Spleen (tissue), 7 donors: ENCODE data around the gene EHBP1.

Source experiments
- POLR2A ChIP-seq, 3 donors: fragments of 450-650 bp; IDR thresholded peaks; one replicate each; pipeline ENCODE4 v1.5.1; 2017; ENCODE audit warnings: antibody characterized with exemption in 3 of 3, mild to moderate bottlenecking in 1 of 3
- POLR2AphosphoS5 ChIP-seq, 3 donors: sonication (generic); formaldehyde crosslinking; IDR thresholded peaks; one replicate each; pipeline ENCODE4 v1.5.1; 2017; ENCODE audit warnings: antibody characterized with exemption in 3 of 3
- TF ChIP-seq, protein P1 (sequence below), 11 experiments: fragments of 200-600 bp in 7 of 11; fragments of 450-650 bp in 4 of 11; sonication (generic) in 4 of 11; IDR thresholded peaks in 8 of 11; conservative IDR thresholded peaks in 3 of 11; 1 replicate in 7 of 11; 2 replicates in 4 of 11; pipeline versions ENCODE4 v1.4.0 to v1.8.0; 2016 to 2021; ENCODE audit warnings: antibody characterized with exemption in 11 of 11, inconsistent platforms in 4 of 11, mild to moderate bottlenecking in 1 of 11
- donor health status: DM: no; HTN: no; CAD: no; lungs with moderate emphysema.
- donor health status: DM: no; HTN: no; CAD: no.
- donor health status: DM: no; HTN: no; CAD: no.

DNA sequence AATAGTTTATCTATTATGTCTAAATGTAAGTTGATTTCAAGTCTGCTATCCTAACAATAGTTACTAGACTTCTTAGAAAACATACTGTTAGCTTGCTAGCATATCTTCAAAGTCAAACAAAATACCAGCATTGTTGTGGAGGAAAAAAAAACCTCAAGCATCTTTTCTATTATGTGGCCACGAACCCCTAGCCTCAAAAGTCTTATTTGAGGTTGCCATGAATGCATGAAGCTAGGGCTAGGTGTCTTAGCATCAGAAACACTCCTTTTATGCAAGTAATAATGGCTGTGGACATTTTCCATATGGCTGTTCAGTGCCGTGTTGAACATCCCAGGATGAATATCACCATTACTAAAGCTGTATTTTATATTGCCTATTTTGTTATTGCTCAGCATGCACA is 258.5 kb downstream of the EHBP1 start:
- TF ChIP-seq POLR2A (IDR thresholded peaks at IDR 0.05) (no peak), POLR2AphosphoS5 (IDR thresholded peaks at IDR 0.05) (no peak)
- TF ChIP-seq, protein P1, sequence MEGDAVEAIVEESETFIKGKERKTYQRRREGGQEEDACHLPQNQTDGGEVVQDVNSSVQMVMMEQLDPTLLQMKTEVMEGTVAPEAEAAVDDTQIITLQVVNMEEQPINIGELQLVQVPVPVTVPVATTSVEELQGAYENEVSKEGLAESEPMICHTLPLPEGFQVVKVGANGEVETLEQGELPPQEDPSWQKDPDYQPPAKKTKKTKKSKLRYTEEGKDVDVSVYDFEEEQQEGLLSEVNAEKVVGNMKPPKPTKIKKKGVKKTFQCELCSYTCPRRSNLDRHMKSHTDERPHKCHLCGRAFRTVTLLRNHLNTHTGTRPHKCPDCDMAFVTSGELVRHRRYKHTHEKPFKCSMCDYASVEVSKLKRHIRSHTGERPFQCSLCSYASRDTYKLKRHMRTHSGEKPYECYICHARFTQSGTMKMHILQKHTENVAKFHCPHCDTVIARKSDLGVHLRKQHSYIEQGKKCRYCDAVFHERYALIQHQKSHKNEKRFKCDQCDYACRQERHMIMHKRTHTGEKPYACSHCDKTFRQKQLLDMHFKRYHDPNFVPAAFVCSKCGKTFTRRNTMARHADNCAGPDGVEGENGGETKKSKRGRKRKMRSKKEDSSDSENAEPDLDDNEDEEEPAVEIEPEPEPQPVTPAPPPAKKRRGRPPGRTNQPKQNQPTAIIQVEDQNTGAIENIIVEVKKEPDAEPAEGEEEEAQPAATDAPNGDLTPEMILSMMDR (IDR thresholded peaks at IDR 0.05 in 8 of 11, conservative IDR thresholded peaks at IDR 0.05 in 3 of 11): no peak
